Measurements from ENCODE around the gene ATP6V0C. TPM values are rescaled to one million over a fixed set of nuclear protein-coding genes. Genes with fewer than 3 reads are reported as not detected.
"Not testable (repeated sequence)": the region's sequence is repeated elsewhere in the genome, so short reads cannot be mapped to it uniquely, and the experiment has no call there.

The ATP6V0C gene
- total RNA-seq, 1 experiment from 2014 or later: 176 TPM

- H3K4ac ChIP-seq (ENCODE audit: low read depth, low read length); H4K5ac ChIP-seq (ENCODE audit: insufficient read length, low read depth, low read length); H2BK12ac ChIP-seq (ENCODE audit: insufficient read length, low read depth, low read length); H3K27ac Mint-ChIP-seq; H3K9ac ChIP-seq (ENCODE audit: extremely low read depth, insufficient read length, low read length); H3K4me2 ChIP-seq (ENCODE audit: insufficient read depth, insufficient read length, low read length); H3K27ac ChIP-seq (ENCODE audit: insufficient read length, low read depth, low read length); H3K23ac ChIP-seq (ENCODE audit: insufficient read length, low read depth, low read length); H3K27me3 Mint-ChIP-seq (ENCODE audit: low read depth); H2AK5ac ChIP-seq (ENCODE audit: insufficient read length, low read length); H3K36me3 Mint-ChIP-seq (ENCODE audit: insufficient read depth in 1 of 3, low read depth in 3 of 3); H4K20me1 ChIP-seq (ENCODE audit: control insufficient read depth, insufficient read depth, insufficient read length); H3K4me3 Mint-ChIP-seq; H3K18ac ChIP-seq (ENCODE audit: insufficient read length, low read depth, low read length); H4K8ac ChIP-seq (replicated peaks; ENCODE audit: insufficient read length, low read depth, low read length); H4K91ac ChIP-seq (ENCODE audit: insufficient read length, low read depth, low read length); H3K4me1 ChIP-seq (ENCODE audit: insufficient read depth, low read length); H3K9me3 ChIP-seq (ENCODE audit: control insufficient read depth, low read depth, low read length); H2BK20ac ChIP-seq (ENCODE audit: low read depth, low read length, poor library complexity, severe bottlenecking); H3K9me3 Mint-ChIP-seq; H3T11ph ChIP-seq (ENCODE audit: low read length); H2AFZ ChIP-seq (ENCODE audit: low read length); H2BK120ac ChIP-seq (ENCODE audit: low read depth, low read length, poor library complexity, severe bottlenecking); H3K79me2 ChIP-seq (ENCODE audit: insufficient read depth, low read length); H3K23me2 ChIP-seq (ENCODE audit: insufficient read length, low read depth, low read length, poor library complexity, severe bottlenecking); H2BK15ac ChIP-seq (ENCODE audit: low read depth, low read length); H3K56ac ChIP-seq (ENCODE audit: insufficient read length, low read depth, low read length); H3K27me3 ChIP-seq (ENCODE audit: insufficient read depth, low read length); H3K14ac ChIP-seq (ENCODE audit: insufficient read depth, low read length); DNase-seq; H2BK5ac ChIP-seq (ENCODE audit: insufficient read length, low read length): not testable (repeated sequence)
- no CpG with 5 or more reads among the region's 6 CpGs for WGBS (ENCODE audit: extremely low coverage, insufficient read length, low lambda C conversion rate)
- peaks cover 7 to 11% of the 10 kb centered on the region in 2 experiments for H3K4me1 Mint-ChIP-seq
- peaks cover 11% of the 10 kb centered on the region for H3K79me1 ChIP-seq (ENCODE audit: insufficient read depth, low read depth, low read length, poor library complexity, severe bottlenecking)
These were observed 27.7 kb downstream of the ATP6V0C start for GRCh38 chr16:2541409-2541808.

DNA sequence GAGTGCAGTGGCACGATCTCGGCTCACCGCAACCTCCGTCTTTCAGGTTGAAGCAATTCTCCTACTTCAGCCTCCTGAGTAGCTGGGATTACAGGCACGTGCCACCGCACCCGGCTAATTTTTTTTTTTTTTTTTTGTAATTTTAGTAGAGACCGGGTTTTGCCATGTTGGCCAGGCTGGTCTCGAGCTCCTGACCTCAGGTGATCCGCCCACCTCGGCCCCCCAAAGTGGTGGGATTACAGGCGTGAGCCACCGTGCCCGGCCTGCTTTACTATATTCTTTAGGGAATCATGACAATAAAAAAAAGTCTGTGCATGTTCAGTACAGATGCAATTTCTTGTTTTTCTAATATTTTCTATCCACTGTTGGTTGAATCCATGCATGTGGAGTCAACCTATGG lies 30.0 kb downstream of the ATP6V0C start:
- H2BK120ac ChIP-seq (ENCODE audit: low read depth, low read length, poor library complexity, severe bottlenecking); H3K4me1 ChIP-seq (ENCODE audit: insufficient read depth, low read length); H3K4me3 Mint-ChIP-seq; H3K14ac ChIP-seq (ENCODE audit: insufficient read depth, low read length); DNase-seq; H3K36me3 Mint-ChIP-seq (ENCODE audit: insufficient read depth in 1 of 3, low read depth in 3 of 3); H3K9me3 ChIP-seq (ENCODE audit: control insufficient read depth, low read depth, low read length); H3K9me3 Mint-ChIP-seq; H2BK5ac ChIP-seq (ENCODE audit: insufficient read length, low read length); H3K18ac ChIP-seq (ENCODE audit: insufficient read length, low read depth, low read length); H4K20me1 ChIP-seq (ENCODE audit: control insufficient read depth, insufficient read depth, insufficient read length); H2BK15ac ChIP-seq (ENCODE audit: low read depth, low read length); H3K27me3 Mint-ChIP-seq (ENCODE audit: low read depth); H3K56ac ChIP-seq (ENCODE audit: insufficient read length, low read depth, low read length); H2AFZ ChIP-seq (ENCODE audit: low read length); H3T11ph ChIP-seq (ENCODE audit: low read length); H4K8ac ChIP-seq (replicated peaks; ENCODE audit: insufficient read length, low read depth, low read length); H3K4me1 Mint-ChIP-seq; H3K23me2 ChIP-seq (ENCODE audit: insufficient read length, low read depth, low read length, poor library complexity, severe bottlenecking); H2BK12ac ChIP-seq (ENCODE audit: insufficient read length, low read depth, low read length); H3K4me2 ChIP-seq (ENCODE audit: insufficient read depth, insufficient read length, low read length); H3K27me3 ChIP-seq (ENCODE audit: insufficient read depth, low read length); H3K79me2 ChIP-seq (ENCODE audit: insufficient read depth, low read length); H4K5ac ChIP-seq (ENCODE audit: insufficient read length, low read depth, low read length); H3K9ac ChIP-seq (ENCODE audit: extremely low read depth, insufficient read length, low read length); H4K91ac ChIP-seq (ENCODE audit: insufficient read length, low read depth, low read length); H2BK20ac ChIP-seq (ENCODE audit: low read depth, low read length, poor library complexity, severe bottlenecking); H3K27ac ChIP-seq (ENCODE audit: insufficient read length, low read depth, low read length); H3K4ac ChIP-seq (ENCODE audit: low read depth, low read length); H3K23ac ChIP-seq (ENCODE audit: insufficient read length, low read depth, low read length); H2AK5ac ChIP-seq (ENCODE audit: insufficient read length, low read length): not testable (repeated sequence)
- peaks cover 11% of the 10 kb centered on the region for H3K79me1 ChIP-seq (ENCODE audit: insufficient read depth, low read depth, low read length, poor library complexity, severe bottlenecking)
- WGBS (ENCODE audit: extremely low coverage, insufficient read length, low lambda C conversion rate): no CpG with 5 or more reads among the region's 14 CpGs
- 0 out of 7 replicates have a peak overlapping the region, but pooled peaks of 1 of the 3 experiments have one; percentile 70 for H3K27ac Mint-ChIP-seq
